ENCODE data around the gene ELFN2. TPM values are rescaled to one million over a fixed set of nuclear protein-coding genes. Genes with fewer than 3 reads are reported as not detected.

The ELFN2 gene
- polyA plus RNA-seq, 1 donor from 2014 or later = 4.4 TPM

GRCh38 chr22:37355174-37355573 is 72.1 kb downstream of the ELFN2 start:
- H3K27ac ChIP-seq (ENCODE audit: low read length) = no peak overlapping the region
- H3F3A ChIP-seq (ENCODE audit: insufficient read depth, low read length, poor library complexity, severe bottlenecking) = no peaks in the 10 kb centered on the region
- H3K4me3 ChIP-seq (ENCODE audit: low read length) = no peak overlapping the region
- no peaks in the 10 kb centered on the region for H3K27me3 ChIP-seq (ENCODE audit: insufficient read depth, low read depth, low read length)
- H3K9ac ChIP-seq (ENCODE audit: low read length) = no peak overlapping the region
- no peak for TF ChIP-seq MXI1 (conservative IDR thresholded peaks at IDR 0.05; ENCODE audit: poor library complexity, severe bottlenecking)
- TF ChIP-seq REST (IDR thresholded peaks at IDR 0.05; ENCODE audit: borderline replicate concordance) = no peak
- no peak for TF ChIP-seq SMC3 (conservative IDR thresholded peaks at IDR 0.05; ENCODE audit: poor library complexity)
- TF ChIP-seq POLR2AphosphoS5 (IDR thresholded peaks at IDR 0.05) = no peak
- no peak for TF ChIP-seq EZH2 (IDR thresholded peaks at IDR 0.05; ENCODE audit: borderline replicate concordance, insufficient read depth, low read length, poor library complexity, severe bottlenecking)
- no peak for TF ChIP-seq RAD21 (conservative IDR thresholded peaks at IDR 0.05)
- no peak for TF ChIP-seq CTCF (IDR thresholded peaks at IDR 0.05; ENCODE audit: poor library complexity, severe bottlenecking)
- no peak for TF ChIP-seq EP300 (conservative IDR thresholded peaks at IDR 0.05; ENCODE audit: poor library complexity, severe bottlenecking)
- H3K4me2 ChIP-seq (ENCODE audit: low read length) = no peak overlapping the region
- no peaks in the 10 kb centered on the region for H4K20me1 ChIP-seq (ENCODE audit: insufficient read depth)
- no peaks in the 10 kb centered on the region for H3K9me3 ChIP-seq (ENCODE audit: low read length)
- no peak overlapping the region for H2AFZ ChIP-seq (ENCODE audit: low read depth, low read length)
- H3K79me2 ChIP-seq (replicated peaks; ENCODE audit: insufficient read depth, low read length) = no peaks in the 10 kb centered on the region
- no peaks in the 10 kb centered on the region for H3K36me3 ChIP-seq (ENCODE audit: insufficient read depth, low read length)
- no peaks in the 10 kb centered on the region for H3K9me2 ChIP-seq (ENCODE audit: insufficient read depth, low read length)

GRCh38 chr22:37354670-37355069 is 72.6 kb downstream of the ELFN2 start:
- H3K4me2 ChIP-seq (ENCODE audit: low read length) = no peak overlapping the region
- no peaks in the 10 kb centered on the region for H3K9me3 ChIP-seq (ENCODE audit: low read length)
- no peaks in the 10 kb centered on the region for H3F3A ChIP-seq (ENCODE audit: insufficient read depth, low read length, poor library complexity, severe bottlenecking)
- no peak overlapping the region for H3K4me3 ChIP-seq (ENCODE audit: low read length)
- no peak overlapping the region for H2AFZ ChIP-seq (ENCODE audit: low read depth, low read length)
- TF ChIP-seq POLR2AphosphoS5 (IDR thresholded peaks at IDR 0.05) (no peak), REST (IDR thresholded peaks at IDR 0.05; ENCODE audit: borderline replicate concordance) (no peak), MXI1 (conservative IDR thresholded peaks at IDR 0.05; ENCODE audit: poor library complexity, severe bottlenecking) (no peak), CTCF (IDR thresholded peaks at IDR 0.05; ENCODE audit: poor library complexity, severe bottlenecking) (no peak), RAD21 (conservative IDR thresholded peaks at IDR 0.05) (no peak), SMC3 (conservative IDR thresholded peaks at IDR 0.05; ENCODE audit: poor library complexity) (no peak), TAF1 (IDR thresholded peaks at IDR 0.05; ENCODE audit: low read depth) (no peak), EP300 (conservative IDR thresholded peaks at IDR 0.05; ENCODE audit: poor library complexity, severe bottlenecking) (no peak), EZH2 (IDR thresholded peaks at IDR 0.05; ENCODE audit: borderline replicate concordance, insufficient read depth, low read length, poor library complexity, severe bottlenecking) (no peak)
- H3K27ac ChIP-seq (ENCODE audit: low read length) = no peak overlapping the region
- H3K79me2 ChIP-seq (replicated peaks; ENCODE audit: insufficient read depth, low read length) = no peaks in the 10 kb centered on the region
- H3K9me2 ChIP-seq (ENCODE audit: insufficient read depth, low read length) = no peaks in the 10 kb centered on the region
- H4K20me1 ChIP-seq (ENCODE audit: insufficient read depth) = no peaks in the 10 kb centered on the region
- no peaks in the 10 kb centered on the region for H3K36me3 ChIP-seq (ENCODE audit: insufficient read depth, low read length)
- H3K27me3 ChIP-seq (ENCODE audit: insufficient read depth, low read depth, low read length) = no peaks in the 10 kb centered on the region
- H3K9ac ChIP-seq (ENCODE audit: low read length) = no peak overlapping the region

Data from neural cell (in vitro differentiated cells).